HepG2 (cell line): ENCODE measurements around the gene MNT. TPM values are rescaled to one million over a fixed set of nuclear protein-coding genes. Genes with fewer than 3 reads are reported as not detected.

Experiments
- CREB1 ChIP-seq, 2 experiments: fragments of 450-650 bp in 1 of 2; IDR thresholded peaks; 2 replicates each; pipeline ENCODE4 v1.6.1; 2016 to 2017; ENCODE audit warnings: control low read depth in 1 of 2, mild to moderate bottlenecking in 1 of 2, missing compliant biosample characterization in 1 of 2, missing genetic modification characterization in 1 of 2
- ELF3 ChIP-seq: IDR thresholded peaks from 2 replicates; pipeline ENCODE4 v1.6.1; 2016; ENCODE audit warnings: missing genetic modification reagents, missing compliant biosample characterization
- GATAD1 ChIP-seq: IDR thresholded peaks from 2 replicates; pipeline ENCODE4 v1.6.1; 2016; ENCODE audit warnings: missing genetic modification reagents, missing compliant biosample characterization
- GPN1 ChIP-seq: sonication (generic); formaldehyde crosslinking; IDR thresholded peaks from 2 replicates; pipeline ENCODE4 v1.5.1; 2020; ENCODE audit warnings: missing genetic modification reagents, borderline replicate concordance
- GTF2F1 ChIP-seq: fragments of 150-350 bp; IDR thresholded peaks from 2 replicates; pipeline ENCODE4 v1.6.1; 2014; ENCODE audit warnings: low read length
- HDAC1 ChIP-seq: sonication (generic); formaldehyde crosslinking; IDR thresholded peaks from 2 replicates; pipeline ENCODE4 v1.5.1; 2020; ENCODE audit warnings: mild to moderate bottlenecking, missing genetic modification reagents
- HOXA3 ChIP-seq: sonication (generic); formaldehyde crosslinking; IDR thresholded peaks from 2 replicates; pipeline ENCODE4 v1.5.0; 2020; ENCODE audit warnings: missing genetic modification reagents
- IKZF1 ChIP-seq: fragments of 450-650 bp; IDR thresholded peaks from 2 replicates; pipeline ENCODE4 v1.7.1; 2016
- KAT7 ChIP-seq: IDR thresholded peaks from 2 replicates; pipeline ENCODE4 v1.6.1; 2018; ENCODE audit warnings: borderline replicate concordance, missing compliant biosample characterization
- NFE2 ChIP-seq: sonication (generic); formaldehyde crosslinking; IDR thresholded peaks from 2 replicates; pipeline ENCODE4 v1.4.0; 2020; ENCODE audit warnings: missing genetic modification reagents
- PAWR ChIP-seq: sonication (generic); formaldehyde crosslinking; IDR thresholded peaks from 2 replicates; pipeline ENCODE4 v1.4.0; 2020; ENCODE audit warnings: missing genetic modification reagents, mild to moderate bottlenecking, borderline replicate concordance
- PAXIP1 ChIP-seq: sonication (generic); formaldehyde crosslinking; conservative IDR thresholded peaks from 2 replicates; pipeline ENCODE4 v1.4.0; 2020; ENCODE audit warnings: mild to moderate bottlenecking, missing genetic modification reagents, moderate library complexity
- SP4 ChIP-seq: sonication (generic); formaldehyde crosslinking; IDR thresholded peaks from 2 replicates; pipeline ENCODE4 v1.8.1; 2023; ENCODE audit warnings: mild to moderate bottlenecking, missing genetic modification reagents
- SRSF9 ChIP-seq: fragments of 200-400 bp; formaldehyde crosslinking; IDR thresholded peaks from 2 replicates; pipeline ENCODE4 v1.6.1; 2018; ENCODE audit warnings: borderline replicate concordance, mild to moderate bottlenecking, low read depth, low read length; ENCODE audit not compliant: insufficient read depth, poor library complexity, severe bottlenecking
- STAG1 ChIP-seq: sonication (generic); formaldehyde crosslinking; IDR thresholded peaks from 2 replicates; pipeline ENCODE4 v1.4.0; 2020; ENCODE audit warnings: missing genetic modification reagents
- TAF15 ChIP-seq: fragments of 200-400 bp; formaldehyde crosslinking; IDR thresholded peaks from one replicate; pipeline ENCODE4 v1.6.1; 2018; ENCODE audit warnings: mild to moderate bottlenecking, low read depth, low read length; ENCODE audit not compliant: poor library complexity, severe bottlenecking
- TFAP4 ChIP-seq: sonication (generic); IDR thresholded peaks from 2 replicates; pipeline ENCODE4 v1.6.1; 2016; ENCODE audit warnings: low read depth, borderline replicate concordance
- ZBTB38 ChIP-seq: sonication (generic); formaldehyde crosslinking; IDR thresholded peaks from 2 replicates; pipeline ENCODE4 v1.5.1; 2020; ENCODE audit warnings: mild to moderate bottlenecking, missing genetic modification reagents
- ZFY ChIP-seq: sonication (generic); formaldehyde crosslinking; IDR thresholded peaks from 2 replicates; pipeline ENCODE4 v1.4.0; 2020; ENCODE audit warnings: missing genetic modification reagents
- ZNF235 ChIP-seq: sonication (generic); formaldehyde crosslinking; IDR thresholded peaks from 2 replicates; pipeline ENCODE4 v1.8.1; 2023; ENCODE audit warnings: mild to moderate bottlenecking, missing genetic modification reagents, borderline replicate concordance
- ZNF547 ChIP-seq: sonication (generic); formaldehyde crosslinking; IDR thresholded peaks from 2 replicates; pipeline ENCODE4 v1.5.1; 2020; ENCODE audit warnings: mild to moderate bottlenecking, missing genetic modification reagents
- ZNF550 ChIP-seq: sonication (generic); formaldehyde crosslinking; IDR thresholded peaks from 2 replicates; pipeline ENCODE4 v1.4.0; 2020; ENCODE audit warnings: mild to moderate bottlenecking, missing genetic modification reagents, borderline replicate concordance
- ZNF556 ChIP-seq: sonication (generic); formaldehyde crosslinking; IDR thresholded peaks from 2 replicates; pipeline ENCODE4 v1.4.0; 2020; ENCODE audit warnings: mild to moderate bottlenecking, missing genetic modification reagents, borderline replicate concordance
- ZNF563 ChIP-seq: sonication (generic); formaldehyde crosslinking; IDR thresholded peaks from 2 replicates; pipeline ENCODE4 v1.8.0; 2022; ENCODE audit warnings: mild to moderate bottlenecking, moderate library complexity, missing genetic modification reagents
- ZNF572 ChIP-seq: sonication (generic); formaldehyde crosslinking; IDR thresholded peaks from 2 replicates; pipeline ENCODE4 v1.5.1; 2020; ENCODE audit warnings: mild to moderate bottlenecking, missing genetic modification reagents
- ZNF678 ChIP-seq: sonication (generic); formaldehyde crosslinking; IDR thresholded peaks from 2 replicates; pipeline ENCODE4 v1.4.0; 2020; ENCODE audit warnings: mild to moderate bottlenecking, missing genetic modification reagents
- ZNF850 ChIP-seq: sonication (generic); formaldehyde crosslinking; conservative IDR thresholded peaks from 2 replicates; pipeline ENCODE4 v1.9.0; 2021; ENCODE audit warnings: mild to moderate bottlenecking, missing genetic modification reagents
- polyA plus RNA-seq, 8 experiments: library from polyadenylated mRNA; depleted of rRNA in 3 of 8; stranded (reverse) in 7 of 8; unstranded in 1 of 8; fragments of >200 nt; fragmentation: Illumina TruSeq in 4 of 8; extraction: Trizol in 4 of 8; gene quantifications; 2 replicates each; pipeline versions ENCODE4 v1.2.1 to v1.2.3, GENCODE V29; 2011 to 2016; ENCODE audit warnings: low read depth in 4 of 8, missing spikeins in 1 of 8, mixed read lengths in 1 of 8; ENCODE audit not compliant: insufficient read depth in 1 of 8
- total RNA-seq, 5 experiments: library from RNA; depleted of rRNA; stranded (reverse); fragments of >200 nt; fragmentation: Illumina TruSeq; extraction: Trizol; gene quantifications; 2 replicates each; pipeline ENCODE4 v1.2.3, GENCODE V29; 2016; ENCODE audit warnings: low read depth in 1 of 5

The MNT gene
- total and polyA plus RNA-seq, 2 of the 13 experiments (the other 11 are each of a cell fraction or from before 2014, with no cell fraction given): 2.1 to 3.5 TPM

DNA sequence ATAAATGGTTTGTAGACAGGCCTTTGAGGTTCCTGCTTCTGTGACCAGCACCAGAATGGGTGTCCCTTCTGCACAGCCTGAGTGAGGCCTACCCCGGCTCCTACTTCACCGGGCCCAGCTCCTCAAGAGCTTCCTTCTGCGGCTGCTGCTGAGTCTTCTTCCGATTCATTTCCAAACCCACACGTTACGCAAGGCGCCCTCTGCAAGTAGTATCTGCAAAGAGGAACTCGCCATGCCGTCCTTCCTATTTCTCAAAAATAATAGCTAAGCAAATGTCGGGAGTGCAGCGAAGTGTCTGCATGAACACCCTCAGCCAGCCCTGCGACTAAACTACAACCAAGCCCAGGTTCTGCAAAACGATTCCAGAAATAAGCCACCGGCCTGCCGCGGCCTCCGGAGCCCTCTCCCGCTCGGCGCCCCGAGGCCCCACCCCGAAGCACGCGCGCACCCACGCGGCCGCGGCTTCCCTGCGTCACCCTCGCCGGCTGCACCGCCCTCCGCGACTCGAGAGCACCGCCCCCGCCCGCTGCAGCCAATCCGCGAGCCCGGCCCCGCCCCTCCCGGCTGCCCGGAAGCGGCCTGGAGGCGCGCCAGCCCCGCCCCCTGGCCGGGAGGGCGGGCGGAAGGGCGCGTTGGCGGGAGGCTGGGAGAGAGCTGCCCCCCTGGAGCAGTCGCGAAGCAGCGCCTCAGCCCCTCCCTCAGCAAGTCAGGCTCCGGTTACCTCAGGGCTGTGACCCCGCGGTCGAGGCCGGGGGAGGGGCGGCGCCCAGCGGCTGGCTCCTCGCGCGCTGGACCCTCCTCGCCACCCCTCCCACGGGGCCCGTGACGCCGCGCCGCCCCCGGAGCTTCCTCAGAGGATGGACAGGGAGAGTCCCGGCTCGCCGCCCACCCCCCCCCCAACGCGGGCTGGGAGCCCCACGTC is 8.3 kb downstream of the MNT start (continued):
- TF ChIP-seq NFE2 (CRISPR knock-in tag): no peak
- TF ChIP-seq ZNF572: no peak
- peak; percentile 95 for TF ChIP-seq SP4 (CRISPR knock-in tag)
- no peak for TF ChIP-seq SRSF9
- TF ChIP-seq GTF2F1: no peak
- no peak; the same call in 1 of the 2 replicates for TF ChIP-seq ZNF563 (CRISPR knock-in tag)
- peak; percentile 48; the same call in 1 of the 2 replicates for TF ChIP-seq HDAC1 (CRISPR knock-in tag)
- no peak; the same call in 1 of the 2 replicates for TF ChIP-seq ZNF547 (CRISPR knock-in tag)
- TF ChIP-seq ZFY (CRISPR knock-in tag): peak; percentile 74
- no peak for TF ChIP-seq TAF15
- peak; percentile 10; the same call in 1 of the 2 replicates for TF ChIP-seq TFAP4
- no peak for TF ChIP-seq ZNF550 (CRISPR knock-in tag)
- no peak for TF ChIP-seq ZNF678 (CRISPR knock-in tag)
- TF ChIP-seq STAG1: no peak
- TF ChIP-seq ZNF556 (CRISPR knock-in tag): no peak
- TF ChIP-seq PAWR: no peak
- TF ChIP-seq GATAD1 (CRISPR knock-in tag): 0 out of 2 replicates have a peak, but pooled peaks have one; percentile 6
- TF ChIP-seq ZNF850 (CRISPR knock-in tag): no peak
- no peak; the same call in 1 of the 2 replicates for TF ChIP-seq PAXIP1 (CRISPR knock-in tag)
- TF ChIP-seq HOXA3 (CRISPR knock-in tag): peak; percentile 74
- no peak for TF ChIP-seq ZNF235 (CRISPR knock-in tag)
- TF ChIP-seq ELF3: peak; percentile 39; the same call in 1 of the 2 replicates
- no peak for TF ChIP-seq IKZF1
- TF ChIP-seq CREB1 (IDR thresholded peaks at IDR 0.05): peak; percentile 16; the same call in 1 of the 2 replicates
- no peak for TF ChIP-seq CREB1 (CRISPR knock-in tag; IDR thresholded peaks at IDR 0.05)
- TF ChIP-seq KAT7 (CRISPR knock-in tag): 0 out of 2 replicates have a peak, but pooled peaks have one; percentile 15
- TF ChIP-seq GPN1 (CRISPR knock-in tag): no peak
- 0 out of 2 replicates have a peak, but pooled peaks have one; percentile 22 for TF ChIP-seq ZBTB38 (CRISPR knock-in tag)
